ENCODE measurements around the gene TWIST2.

The TWIST2 gene

GRCh38 chr2:238938003-238938400, 90.1 kb downstream of the TWIST2 start:
- DNase-seq = no peak

- no peak for DNase-seq
Observed at GRCh38 chr2:238938401-238939055, 90.6 kb downstream of the TWIST2 start.

DNA sequence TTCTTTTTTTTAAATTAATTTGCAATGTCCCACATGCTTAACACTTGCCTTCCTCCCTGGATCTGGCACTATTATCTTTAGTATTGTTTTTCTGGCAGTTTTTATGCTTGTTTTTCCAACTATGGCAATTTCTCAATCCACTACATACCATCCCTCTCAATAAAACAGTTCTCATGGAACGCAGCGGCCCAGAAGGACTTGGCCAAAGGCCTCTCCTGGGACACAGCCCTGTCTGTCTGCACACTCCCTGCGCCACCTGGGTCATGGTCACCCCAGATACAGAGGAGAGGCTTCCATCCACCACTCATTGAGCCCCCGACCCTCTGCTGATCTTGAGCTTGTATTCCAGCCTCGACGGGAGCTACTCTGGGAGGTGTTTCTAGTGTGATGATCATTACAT, 91.2 kb downstream of the TWIST2 start:
- DNase-seq = no peak

DNA sequence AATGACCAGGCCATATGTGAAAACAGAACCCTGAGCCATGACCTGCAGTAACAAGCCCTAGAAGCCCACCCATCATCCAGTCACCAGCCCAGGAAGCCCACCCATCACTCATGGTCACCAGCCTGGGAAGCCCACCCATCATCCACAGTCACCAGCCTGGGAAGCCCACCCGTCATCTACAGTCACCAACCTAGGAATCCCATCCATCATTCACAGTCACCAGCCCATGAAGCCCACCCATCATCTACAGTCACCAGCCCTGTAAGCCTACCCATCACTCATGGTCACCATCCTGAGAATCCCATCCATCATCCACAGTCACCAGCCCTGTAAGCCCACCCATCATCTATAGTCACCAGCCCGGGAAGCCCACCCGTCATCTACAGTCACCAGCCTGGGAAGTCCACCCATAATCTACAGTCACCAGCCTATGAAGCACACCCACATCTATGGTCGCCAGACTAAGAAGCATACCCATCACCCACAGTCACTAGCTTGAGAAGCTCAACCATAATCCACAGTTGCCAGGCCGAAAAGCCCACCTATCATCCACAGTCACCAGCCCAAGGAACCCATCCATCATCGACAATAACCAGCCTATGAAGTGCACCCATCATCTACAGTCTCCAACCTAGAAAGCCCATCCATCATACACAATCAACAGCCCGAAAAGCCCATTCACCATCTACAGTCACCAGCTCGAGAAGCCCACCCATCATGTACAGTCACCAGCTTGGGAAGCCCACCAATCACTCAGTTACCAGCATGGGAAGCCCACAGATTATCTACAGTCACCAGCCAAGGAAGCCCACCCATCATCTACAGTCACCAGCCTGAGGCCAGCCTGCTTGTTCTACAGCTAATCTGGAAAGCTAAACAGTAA, 91.9 kb downstream of the TWIST2 start:
- no peak for DNase-seq

GRCh38 chr2:238940806-238941205, 92.9 kb downstream of the TWIST2 start:
- no peak for DNase-seq

- no peak for DNase-seq
Observed at GRCh38 chr2:238941262-238941792, 93.4 kb downstream of the TWIST2 start.

DNA sequence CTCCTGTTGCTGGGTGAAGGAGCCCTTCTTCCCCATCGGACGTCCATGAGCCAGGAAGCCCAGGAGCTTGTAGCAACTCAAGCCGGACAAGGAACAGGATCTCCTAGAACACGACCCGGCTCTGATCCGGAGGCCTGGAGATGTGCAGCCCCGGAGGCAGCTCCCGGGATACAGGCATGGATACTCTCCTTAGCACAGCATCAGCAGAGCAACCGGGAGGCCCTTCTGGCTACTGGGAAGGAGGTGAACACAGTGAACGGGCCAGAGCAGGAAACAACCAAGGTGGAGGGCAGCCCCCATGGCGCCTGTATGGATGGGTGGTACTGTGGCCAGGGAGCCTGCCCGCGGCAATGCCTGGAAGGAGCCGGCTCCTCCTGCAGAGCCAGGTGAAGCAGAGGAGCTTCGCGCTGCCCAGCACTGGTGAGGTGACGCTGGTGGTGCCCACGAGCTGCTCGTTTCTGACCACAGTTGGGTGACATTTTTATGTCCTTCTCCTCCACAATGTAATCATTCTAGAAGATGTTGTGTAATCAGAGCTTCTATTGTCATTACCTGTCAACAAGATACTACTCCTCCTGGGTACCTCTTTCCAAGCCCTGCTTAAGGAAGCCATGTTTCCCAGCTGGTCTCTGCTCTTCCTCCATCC, 94.3 kb downstream of the TWIST2 start:
- DNase-seq = no peak

GRCh38 chr2:238942726-238943300, 94.9 kb downstream of the TWIST2 start:
- DNase-seq = no peak

DNA sequence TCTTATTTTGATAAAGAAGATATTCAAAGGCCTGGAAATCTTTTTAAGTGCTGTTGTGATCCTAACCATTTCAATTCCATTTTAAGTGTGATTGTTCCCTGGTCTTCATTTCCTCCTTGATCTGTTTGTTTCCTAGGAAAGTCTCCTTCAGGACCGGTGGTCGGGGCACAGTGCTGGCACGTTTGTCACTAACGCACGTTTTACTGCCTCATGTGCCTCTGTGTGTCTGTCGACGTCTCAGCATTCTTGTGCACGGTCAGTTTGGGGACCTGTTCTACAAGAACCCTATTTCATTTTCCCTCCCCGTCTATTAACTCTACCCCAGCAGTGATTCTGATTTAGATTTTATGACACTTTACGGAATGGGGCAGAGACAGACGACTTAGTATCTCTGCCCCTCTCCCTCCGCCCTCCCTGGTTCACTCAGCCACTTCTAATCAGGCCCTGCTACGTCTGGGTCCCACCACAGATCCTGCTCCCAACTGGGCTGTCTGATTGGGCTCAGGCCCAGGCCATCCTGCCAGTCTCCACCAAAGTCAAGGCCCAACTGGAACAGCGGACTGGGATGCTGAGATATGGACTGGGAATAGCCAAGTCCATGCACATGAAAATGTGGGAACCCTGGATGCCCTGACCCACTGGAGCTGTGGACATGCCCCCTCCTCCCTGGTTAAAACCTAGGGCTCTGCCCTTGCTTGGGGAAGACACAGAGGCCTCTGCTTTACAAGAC, 95.6 kb downstream of the TWIST2 start:
- DNase-seq = no peak

DNA sequence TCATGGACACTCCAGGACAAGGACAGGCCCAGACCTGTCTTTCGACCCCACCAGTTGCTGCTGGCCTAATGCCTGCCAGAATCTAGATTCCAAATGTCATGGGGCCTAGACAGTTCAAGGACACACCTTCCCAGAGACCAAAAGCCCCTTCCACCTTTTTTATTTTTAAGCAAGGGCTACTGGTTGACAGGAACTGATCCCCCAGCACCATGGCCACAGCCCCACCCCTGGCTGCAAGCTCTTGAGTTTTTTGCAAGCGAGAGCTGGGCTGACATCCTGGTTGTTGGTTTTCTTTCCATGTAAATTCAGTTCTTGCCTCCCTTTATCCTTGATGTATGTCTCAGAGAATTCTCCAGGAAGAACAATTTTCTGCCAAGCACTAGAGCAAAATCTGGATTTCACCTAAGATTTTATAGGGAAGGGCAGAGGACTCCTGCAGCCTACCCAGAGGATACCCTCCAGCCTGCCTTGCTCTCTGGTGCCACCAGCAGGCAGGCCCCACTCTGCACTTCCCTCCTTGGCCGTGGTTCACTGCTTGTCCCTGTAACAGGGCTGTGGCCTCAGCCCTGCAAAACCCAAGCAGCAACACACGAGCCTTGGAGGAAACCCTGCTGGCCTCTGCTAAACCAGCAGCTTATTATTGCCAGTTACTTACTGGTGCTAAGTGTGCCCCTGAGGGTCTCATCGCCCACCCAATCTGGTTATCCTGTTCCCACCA, 97.7 kb downstream of the TWIST2 start:
- peak in 12 of 51 donors; percentile 4 to 60 (median 20) for DNase-seq

GRCh38 chr2:238946318-238947242, 98.7 kb downstream of the TWIST2 start:
- no peak for DNase-seq

DNA sequence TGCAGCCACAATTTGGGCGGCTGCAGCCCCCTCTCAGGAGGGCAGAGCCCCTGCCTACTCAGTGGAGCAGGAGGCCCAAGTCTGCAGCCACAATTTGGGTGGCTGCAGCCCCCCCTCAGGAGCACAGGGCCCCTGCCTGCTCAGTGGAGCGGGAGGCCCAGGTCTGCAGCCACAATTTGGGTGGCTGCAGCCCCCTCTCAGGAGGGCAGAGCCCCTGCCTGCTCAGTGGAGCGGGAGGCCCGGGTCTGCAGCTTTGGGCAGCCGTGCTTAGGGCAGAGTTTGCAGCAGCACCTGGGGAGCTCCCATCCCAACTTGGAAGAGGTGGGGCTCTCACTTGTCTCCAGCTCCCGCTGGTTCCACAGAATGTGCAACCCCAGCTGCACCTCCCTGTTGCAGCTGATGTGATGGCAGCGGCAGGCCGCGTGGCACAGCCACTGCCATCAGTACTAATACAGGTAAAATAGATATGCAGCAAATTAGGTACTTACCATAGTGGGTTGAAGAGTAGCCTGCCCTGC, 99.4 kb downstream of the TWIST2 start:
- no peak for DNase-seq

GRCh38 chr2:238947920-238948710, 100.2 kb downstream of the TWIST2 start:
- DNase-seq = peak in 1 of 51 donors; percentile 11

DNA sequence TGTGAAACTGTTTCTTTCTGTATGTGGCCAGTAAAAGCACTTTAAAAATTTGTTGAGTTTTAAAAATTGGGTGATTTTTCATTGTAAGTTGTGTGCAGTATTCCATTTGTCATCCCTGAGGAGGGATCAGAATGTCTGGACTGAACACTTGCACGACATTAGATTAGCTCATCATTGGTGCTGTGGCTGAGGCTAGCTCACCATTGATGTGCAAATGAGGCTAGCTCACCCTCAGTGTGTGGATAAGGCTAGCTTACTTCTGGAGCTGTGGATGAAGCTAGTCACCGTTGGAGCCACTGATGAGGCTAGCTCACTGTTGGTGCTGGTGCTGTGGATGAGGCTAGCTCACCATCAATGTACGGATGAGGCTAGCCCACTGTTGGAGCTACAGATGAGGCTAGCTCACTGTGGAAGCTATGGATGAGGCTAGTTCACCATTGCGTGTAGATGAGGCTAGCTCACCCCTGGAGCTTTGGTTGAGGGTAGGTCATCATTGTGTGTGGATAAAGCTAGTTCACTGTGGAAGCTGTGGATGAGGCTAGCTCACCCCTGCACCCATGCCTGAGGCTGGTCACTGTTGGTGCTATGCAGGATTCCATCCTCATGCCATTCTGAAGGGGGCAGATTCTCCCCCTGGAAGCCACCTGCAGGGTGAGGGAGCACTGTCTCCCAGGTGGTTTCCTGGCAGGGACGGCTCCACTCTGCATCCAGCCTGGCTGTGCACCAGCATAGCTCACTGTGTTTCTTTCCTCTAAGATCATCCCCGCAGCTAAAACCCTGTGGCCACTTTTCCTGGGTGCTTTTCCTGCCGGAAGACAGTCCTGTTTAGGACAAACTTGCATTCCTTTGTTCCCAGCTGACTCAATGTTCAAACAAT, 101.1 kb downstream of the TWIST2 start:
- no peak for DNase-seq

GRCh38 chr2:238949710-238950345, 101.9 kb downstream of the TWIST2 start:
- no peak for DNase-seq

GRCh38 chr2:238950551-238950950, 102.7 kb downstream of the TWIST2 start:
- no peak for DNase-seq
